Liver (tissue), 9 donors: ENCODE data around the gene LIPC. TPM values are rescaled to one million over a fixed set of nuclear protein-coding genes. Genes with fewer than 3 reads are reported as not detected.

Experiments used
- DNase-seq: peaks from one replicate; pipeline ENCODE4 v3.0.0-alpha.2; 2017; ENCODE audit warnings: low spot score
- H3K27ac ChIP-seq, 2 donors: one replicate each; pipeline ENCODE4 v1.7.0; 2013; ENCODE audit warnings: inconsistent platforms in 2 of 2, low read length in 2 of 2, control low read depth in 1 of 2, low read depth in 1 of 2, mild to moderate bottlenecking in 1 of 2
- H3K27me3 ChIP-seq, 4 donors: one replicate each; pipeline versions ENCODE4 v1.6.1 to v1.7.0; 2013; ENCODE audit warnings: low read length in 3 of 4, inconsistent platforms in 1 of 4, mild to moderate bottlenecking in 1 of 4, moderate library complexity in 1 of 4; ENCODE audit not compliant: control insufficient read depth in 4 of 4, insufficient read depth in 4 of 4
- H3K36me3 ChIP-seq, 4 donors: one replicate each; pipeline versions ENCODE4 v1.6.1 to v1.7.0; 2013; ENCODE audit warnings: low read length in 3 of 4, mild to moderate bottlenecking in 3 of 4, low read depth in 1 of 4, moderate library complexity in 1 of 4; ENCODE audit not compliant: control insufficient read depth in 4 of 4, insufficient read depth in 3 of 4
- H3K4me1 ChIP-seq, 4 donors: one replicate each; pipeline versions ENCODE4 v1.6.1 to v1.7.0; 2013; ENCODE audit warnings: low read length in 3 of 4, mild to moderate bottlenecking in 3 of 4, moderate library complexity in 1 of 4; ENCODE audit not compliant: control insufficient read depth in 4 of 4, insufficient read depth in 4 of 4
- H3K4me3 ChIP-seq, 3 donors: one replicate each; pipeline versions ENCODE4 v1.6.1 to v1.7.0; 2013; ENCODE audit warnings: low read length in 3 of 3, control low read depth in 1 of 3, low read depth in 1 of 3, mild to moderate bottlenecking in 1 of 3
- H3K9ac ChIP-seq, 2 donors: one replicate each; pipeline ENCODE4 v1.7.0; 2013; ENCODE audit warnings: low read length in 2 of 2, mild to moderate bottlenecking in 2 of 2, moderate library complexity in 2 of 2, control low read depth in 1 of 2, low read depth in 1 of 2
- H3K9me3 ChIP-seq, 4 donors: one replicate each; pipeline versions ENCODE4 v1.6.1 to v1.7.0; 2013; ENCODE audit warnings: low read length in 3 of 4; ENCODE audit not compliant: control insufficient read depth in 4 of 4
- ATF3 ChIP-seq: IDR thresholded peaks from 2 replicates; pipeline ENCODE4 v1.6.1; 2016; ENCODE audit warnings: antibody characterized with exemption
- CTCF ChIP-seq: fragments of 150-350 bp; IDR thresholded peaks from 2 replicates; pipeline ENCODE4 v1.5.1; 2017; ENCODE audit warnings: improper control_type of control experiment, low read depth, low read length; ENCODE audit not compliant: missing input control
- EGR1 ChIP-seq, 2 donors: IDR thresholded peaks; 2 replicates each; pipeline ENCODE4 v1.6.1; 2016 to 2018; ENCODE audit warnings: antibody characterized with exemption in 2 of 2, low read depth in 2 of 2
- HNF4A ChIP-seq, 2 donors: conservative IDR thresholded peaks; 2 replicates each; pipeline ENCODE4 v1.6.1; 2016; ENCODE audit warnings: antibody characterized with exemption in 2 of 2, mild to moderate bottlenecking in 2 of 2
- JUND ChIP-seq, 2 donors: IDR thresholded peaks; 2 replicates each; pipeline ENCODE4 v1.6.1; 2016; ENCODE audit warnings: antibody characterized with exemption in 2 of 2
- MAX ChIP-seq: IDR thresholded peaks from 2 replicates; pipeline ENCODE4 v1.6.1; 2016; ENCODE audit warnings: antibody characterized with exemption
- NR2F2 ChIP-seq: IDR thresholded peaks from 2 replicates; pipeline ENCODE4 v1.6.1; 2016; ENCODE audit warnings: antibody characterized with exemption
- REST ChIP-seq: IDR thresholded peaks from 2 replicates; pipeline ENCODE4 v1.6.1; 2016; ENCODE audit warnings: antibody characterized with exemption, mild to moderate bottlenecking
- RXRA ChIP-seq, 2 donors: IDR thresholded peaks; 2 replicates each; pipeline ENCODE4 v1.6.1; 2017 to 2018; ENCODE audit warnings: antibody characterized with exemption in 2 of 2, mild to moderate bottlenecking in 1 of 2
- YY1 ChIP-seq: IDR thresholded peaks from 2 replicates; pipeline ENCODE4 v1.6.1; 2016; ENCODE audit warnings: antibody characterized with exemption, mild to moderate bottlenecking
- ZBTB33 ChIP-seq: IDR thresholded peaks from 2 replicates; pipeline ENCODE4 v1.6.1; 2016; ENCODE audit warnings: antibody characterized with exemption
- WGBS: extraction: QIAGEN DNeasy Blood & Tissue Kit; methylation state at CpG from one replicate; pipeline ENCODE4 v1.1.7; 2013; 5-methylcytosine and 5-hydroxymethylcytosine counted together
- polyA plus RNA-seq, 2 donors: library from polyadenylated mRNA; stranded (reverse) in 1 of 2; unstranded in 1 of 2; fragments of 200-250 nt in 1 of 2; fragments of >200 nt in 1 of 2; fragmentation: Nextera tagmentation in 1 of 2; extraction: Ambion mirVana in 1 of 2; gene quantifications; one replicate each; pipeline versions ENCODE4 v1.2.1 to v1.2.3, GENCODE V29; 2013 to 2015
- total RNA-seq, 2 donors: library from RNA; depleted of rRNA; stranded (reverse); fragments of >200 nt; gene quantifications; one replicate each; pipeline ENCODE4 v1.2.3, GENCODE V29; 2014
- donor health status: healthy.
- donor health status: healthy.
- donor health status: healthy.
- donor health status: healthy.
- donor health status: healthy.

The LIPC gene
- total and polyA plus RNA-seq, 4 donors: 60.1 to 268 (median 131) TPM

- Histone ChIP-seq H3K9me3 (no peaks in the 10 kb centered on the region), H3K9ac (no peak overlapping the region), H3K4me1 (peaks cover 19 to 53% (median 29%) of the 10 kb centered on the region in 4 donors), H3K27ac (peak overlapping the region in 1 of 2 donors; percentile 20), H3K36me3 (no peaks in the 10 kb centered on the region), H3K4me3 (no peak overlapping the region), H3K27me3 (no peaks in the 10 kb centered on the region)
- no peak for TF ChIP-seq MAX
- no peak for TF ChIP-seq ZBTB33
- no peak for TF ChIP-seq JUND (IDR thresholded peaks at IDR 0.05)
- 89% methylated on average over 3 of the region's 3 CpGs for WGBS
- no peak for DNase-seq
Observed at GRCh38 chr15:58460872-58461271, 29.1 kb downstream of the LIPC start.

GRCh38 chr15:58462547-58462946 lies 30.8 kb downstream of the LIPC start:
- Histone ChIP-seq H3K4me1 (peaks cover 17 to 65% (median 38%) of the 10 kb centered on the region in 4 donors), H3K36me3 (no peaks in the 10 kb centered on the region), H3K9ac (no peak overlapping the region), H3K9me3 (no peaks in the 10 kb centered on the region), H3K27ac (peak overlapping the region in 1 of 2 donors; percentile 2), H3K4me3 (no peak overlapping the region), H3K27me3 (no peaks in the 10 kb centered on the region)
- 86% methylated on average over 4 of the region's 4 CpGs for WGBS
- no peak for DNase-seq
- no peak for TF ChIP-seq NR2F2
- no peak for TF ChIP-seq CTCF
- TF ChIP-seq RXRA (IDR thresholded peaks at IDR 0.05): no peak
- no peak for TF ChIP-seq HNF4A (conservative IDR thresholded peaks at IDR 0.05)
- no peak for TF ChIP-seq ATF3
- TF ChIP-seq REST: no peak
- TF ChIP-seq EGR1 (IDR thresholded peaks at IDR 0.05; ENCODE audit: low read depth in 2 of 2): no peak
- TF ChIP-seq YY1: no peak
- TF ChIP-seq ZBTB33: no peak
- TF ChIP-seq JUND (IDR thresholded peaks at IDR 0.05): no peak
